ENCODE results near the gene FOXS1. TPM values are rescaled to one million over a fixed set of nuclear protein-coding genes. Genes with fewer than 3 reads are reported as not detected.

Gene FOXS1
- total RNA-seq, 1 experiment from 2014 or later = 0.22 TPM

GRCh38 chr20:31862157-31862470 is 16.7 kb upstream of the FOXS1 start:
- H3K23ac ChIP-seq (ENCODE audit: insufficient read length, low read depth, low read length) = no peak overlapping the region
- H4K5ac ChIP-seq (ENCODE audit: insufficient read length, low read depth, low read length) = no peak overlapping the region
- Mint-ChIP-seq H3K4me1 (peaks cover 30 to 33% of the 10 kb centered on the region in 2 experiments), H3K27ac (peak overlapping the region; percentile 13 to 93 (median 85); a peak in 5 of 7 replicates), H3K27me3 (ENCODE audit: low read depth) (peaks cover 20% of the 10 kb centered on the region), H3K9me3 (no peaks in the 10 kb centered on the region), H3K4me3 (peak overlapping the region; percentile 84 to 85), H3K36me3 (ENCODE audit: insufficient read depth in 1 of 3, low read depth in 3 of 3) (no peaks in the 10 kb centered on the region; a peak in 1 of 7 replicates)
- no peaks in the 10 kb centered on the region for H3K9me3 ChIP-seq (ENCODE audit: control insufficient read depth, low read depth, low read length)
- H2AK5ac ChIP-seq (ENCODE audit: insufficient read length, low read length) = no peak overlapping the region
- H3K4ac ChIP-seq (ENCODE audit: low read depth, low read length) = no peak overlapping the region
- H2BK5ac ChIP-seq (ENCODE audit: insufficient read length, low read length) = no peak overlapping the region
- no peak overlapping the region for H3T11ph ChIP-seq (ENCODE audit: low read length)
- H2BK15ac ChIP-seq (ENCODE audit: low read depth, low read length) = no peak overlapping the region
- H2AFZ ChIP-seq (ENCODE audit: low read length) = no peak overlapping the region
- no peaks in the 10 kb centered on the region for H3K79me2 ChIP-seq (ENCODE audit: insufficient read depth, low read length)
- H3K27ac ChIP-seq (ENCODE audit: insufficient read length, low read depth, low read length) = no peak overlapping the region
- H3K4me1 ChIP-seq (ENCODE audit: insufficient read depth, low read length) = peaks cover 3% of the 10 kb centered on the region; the same call in 1 of the 2 replicates
- H3K79me1 ChIP-seq (ENCODE audit: insufficient read depth, low read depth, low read length, poor library complexity, severe bottlenecking) = no peaks in the 10 kb centered on the region
- no peak for DNase-seq
- no peak overlapping the region for H3K9ac ChIP-seq (ENCODE audit: extremely low read depth, insufficient read length, low read length)
- no peak overlapping the region for H2BK12ac ChIP-seq (ENCODE audit: insufficient read length, low read depth, low read length)
- no peak overlapping the region for H4K91ac ChIP-seq (ENCODE audit: insufficient read length, low read depth, low read length)
- H3K56ac ChIP-seq (ENCODE audit: insufficient read length, low read depth, low read length) = no peak overlapping the region
- no peaks in the 10 kb centered on the region for H4K20me1 ChIP-seq (ENCODE audit: control insufficient read depth, insufficient read depth, insufficient read length)
- H4K8ac ChIP-seq (replicated peaks; ENCODE audit: insufficient read length, low read depth, low read length) = no peak overlapping the region
- H2BK20ac ChIP-seq (ENCODE audit: low read depth, low read length, poor library complexity, severe bottlenecking) = no peak overlapping the region
- peaks cover 13% of the 10 kb centered on the region for H3K23me2 ChIP-seq (ENCODE audit: insufficient read length, low read depth, low read length, poor library complexity, severe bottlenecking)
- no CpG with 5 or more reads among the region's 5 CpGs for WGBS (ENCODE audit: extremely low coverage, insufficient read length, low lambda C conversion rate)
- H3K27me3 ChIP-seq (ENCODE audit: insufficient read depth, low read length) = no peaks in the 10 kb centered on the region
- TF ChIP-seq CTCF (conservative IDR thresholded peaks at IDR 0.05) = no peak
- H3K4me2 ChIP-seq (ENCODE audit: insufficient read depth, insufficient read length, low read length) = peak overlapping the region; percentile 66
- no peak overlapping the region for H2BK120ac ChIP-seq (ENCODE audit: low read depth, low read length, poor library complexity, severe bottlenecking)
- H3K14ac ChIP-seq (ENCODE audit: insufficient read depth, low read length) = no peak overlapping the region
- H3K18ac ChIP-seq (ENCODE audit: insufficient read length, low read depth, low read length) = no peak overlapping the region
